H7 (cell line): ENCODE data around the gene MRGPRX2. TPM values are rescaled to one million over a fixed set of nuclear protein-coding genes. Genes with fewer than 3 reads are reported as not detected.

Experiments
- DNase-seq: peaks from one replicate; pipeline ENCODE4 v3.0.0; 2012
- H3K27me3 ChIP-seq: 2 replicates; pipeline ENCODE4 v1.6.0; 2011; ENCODE audit warnings: mild to moderate bottlenecking, low read length; ENCODE audit not compliant: control insufficient read depth, insufficient read depth
- H3K36me3 ChIP-seq: replicated peaks from 2 replicates; pipeline ENCODE4 v1.5.1; 2011; ENCODE audit warnings: low read length; ENCODE audit not compliant: control insufficient read depth, insufficient read depth
- H3K4me3 ChIP-seq: 2 replicates; pipeline ENCODE4 v1.5.1; 2011; ENCODE audit warnings: low read depth, mild to moderate bottlenecking, control low read depth, low read length, moderate library complexity; ENCODE audit not compliant: insufficient read depth
- total RNA-seq: library from RNA; depleted of rRNA; stranded (reverse); fragments of >200 nt; shearing (Covaris generic); gene quantifications from 2 replicates; pipeline ENCODE4 v1.2.3, GENCODE V29; 2014

MRGPRX2 gene
- total RNA-seq, 1 experiment from 2014 or later, result not detected

DNA sequence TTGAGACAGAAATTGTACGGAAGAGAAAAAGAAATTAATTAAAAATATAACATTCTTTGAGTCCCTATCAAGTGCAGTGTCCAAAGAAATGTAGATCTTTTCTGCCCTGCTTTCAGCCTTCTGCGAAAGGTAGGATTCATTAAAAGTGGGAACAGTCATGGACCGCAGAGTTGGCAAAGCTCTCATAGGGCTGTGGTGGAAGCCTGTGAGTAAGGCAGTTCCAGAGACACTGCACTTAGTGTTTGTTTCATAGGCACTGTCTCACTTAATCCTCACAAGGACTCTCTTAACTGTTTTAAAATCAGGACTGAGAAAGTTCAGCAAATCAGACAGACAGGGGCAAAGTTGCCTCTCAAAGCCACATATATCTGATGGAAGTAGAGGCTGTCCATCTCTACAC is 5.5 kb downstream of the MRGPRX2 start:
- H3K27me3 ChIP-seq, result no peaks in the 10 kb centered on the region
- H3K36me3 ChIP-seq, result no peaks in the 10 kb centered on the region
- H3K4me3 ChIP-seq, result no peak overlapping the region
- no peak for DNase-seq

- DNase-seq, result no peak
- H3K27me3 ChIP-seq, result no peaks in the 10 kb centered on the region
- H3K4me3 ChIP-seq, result no peak overlapping the region
- no peaks in the 10 kb centered on the region for H3K36me3 ChIP-seq
These were observed 6.6 kb downstream of the MRGPRX2 start for GRCh38 chr11:19053909-19054308.

GRCh38 chr11:19050281-19050680 is 10.2 kb downstream of the MRGPRX2 start:
- Histone ChIP-seq H3K27me3 (no peaks in the 10 kb centered on the region), H3K36me3 (no peaks in the 10 kb centered on the region), H3K4me3 (no peak overlapping the region)
- DNase-seq, result no peak

DNA sequence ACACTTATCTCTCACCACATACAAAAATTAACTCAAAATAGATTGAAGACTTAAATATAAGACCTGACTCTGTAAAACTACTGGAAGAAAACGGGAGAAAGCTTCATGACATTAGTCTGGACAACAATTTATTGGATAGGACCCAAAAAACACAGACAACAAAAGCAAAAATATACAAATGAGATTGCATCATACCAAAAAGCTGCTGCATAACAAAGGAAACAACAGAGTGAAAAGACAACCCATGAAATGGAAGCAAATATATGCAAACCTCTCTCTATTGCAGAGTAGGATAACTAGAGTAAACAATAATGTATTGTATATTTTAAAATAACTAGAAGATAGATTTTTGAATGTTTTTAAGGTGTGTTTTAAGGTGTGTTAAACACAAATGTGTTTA is 11.2 kb downstream of the MRGPRX2 start:
- no peaks in the 10 kb centered on the region for H3K36me3 ChIP-seq
- no peak for DNase-seq
- H3K27me3 ChIP-seq, result no peaks in the 10 kb centered on the region
- H3K4me3 ChIP-seq, result no peak overlapping the region

DNA sequence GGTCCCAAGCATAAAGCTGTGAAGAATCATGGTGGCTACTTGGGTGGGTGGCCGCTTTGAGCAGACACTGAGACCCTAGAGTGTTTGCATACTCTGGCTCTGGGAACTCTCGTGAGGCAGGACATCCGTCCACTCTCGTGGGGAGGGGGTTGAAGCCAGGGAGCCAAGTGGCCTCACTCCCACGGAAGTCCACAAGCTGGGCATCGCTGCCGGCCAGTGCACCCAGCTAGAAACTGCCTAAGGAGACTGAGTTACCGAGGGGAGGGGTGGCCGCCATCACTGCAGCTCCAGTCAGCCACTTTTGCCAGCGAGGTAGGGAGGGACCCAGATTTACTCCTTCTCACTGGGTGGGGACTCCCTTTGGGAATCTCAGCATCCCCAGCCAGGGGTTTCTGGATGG is 20.5 kb downstream of the MRGPRX2 start:
- DNase-seq, result no peak
- no peak overlapping the region for H3K4me3 ChIP-seq
- no peaks in the 10 kb centered on the region for H3K27me3 ChIP-seq
- no peaks in the 10 kb centered on the region for H3K36me3 ChIP-seq

DNA sequence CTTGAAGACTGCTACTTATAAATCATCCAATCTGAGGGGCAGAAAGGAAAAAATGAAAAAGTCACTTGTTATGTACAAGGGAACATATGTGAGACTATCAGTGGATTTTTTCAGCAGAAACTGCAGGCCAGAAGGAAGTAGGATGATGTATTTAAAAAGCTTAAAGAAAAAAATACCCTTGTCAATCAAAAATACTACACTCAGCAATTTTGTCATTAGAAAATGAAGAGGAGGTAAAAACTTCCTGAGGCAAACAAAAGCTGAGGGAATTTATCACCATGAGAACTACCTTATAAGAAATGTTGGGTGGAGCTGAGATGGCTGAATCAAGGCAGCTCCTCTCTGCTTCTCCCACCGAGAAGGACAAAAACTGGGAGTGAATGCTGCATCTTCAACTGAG is 21.1 kb downstream of the MRGPRX2 start:
- H3K36me3 ChIP-seq, result no peaks in the 10 kb centered on the region
- H3K27me3 ChIP-seq, result no peaks in the 10 kb centered on the region
- no peak for DNase-seq
- H3K4me3 ChIP-seq, result no peak overlapping the region

DNA sequence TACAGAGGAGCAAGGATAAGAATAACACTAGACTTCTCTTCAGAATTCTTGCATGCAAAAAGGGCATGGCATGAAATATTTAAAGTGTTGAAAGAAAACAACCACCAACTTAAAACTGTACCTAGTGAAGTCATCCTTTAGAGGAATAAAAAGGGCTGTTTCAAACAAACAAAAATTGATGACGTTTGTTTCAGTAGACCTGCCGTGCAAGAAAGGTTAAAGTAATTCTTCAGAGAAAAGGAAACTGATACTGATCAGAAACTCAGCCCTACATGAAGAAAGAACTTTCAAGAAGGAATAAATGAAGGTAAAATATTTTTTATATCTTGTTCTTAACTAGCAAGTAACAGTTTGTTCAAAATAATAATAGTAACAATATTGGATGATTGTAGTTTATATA is 27.5 kb downstream of the MRGPRX2 start:
- DNase-seq, result no peak
- Histone ChIP-seq H3K4me3 (no peak overlapping the region), H3K36me3 (no peaks in the 10 kb centered on the region), H3K27me3 (no peaks in the 10 kb centered on the region)

GRCh38 chr11:19027829-19028595 is 32.5 kb downstream of the MRGPRX2 start:
- no peaks in the 10 kb centered on the region; the same call in 1 of the 2 replicates for H3K27me3 ChIP-seq
- H3K36me3 ChIP-seq, result no peaks in the 10 kb centered on the region
- no peak for DNase-seq
- H3K4me3 ChIP-seq, result no peak overlapping the region

GRCh38 chr11:19026862-19027261 is 33.7 kb downstream of the MRGPRX2 start:
- no peak overlapping the region for H3K4me3 ChIP-seq
- no peak for DNase-seq
- H3K36me3 ChIP-seq, result no peaks in the 10 kb centered on the region
- no peaks in the 10 kb centered on the region; the same call in 1 of the 2 replicates for H3K27me3 ChIP-seq

DNA sequence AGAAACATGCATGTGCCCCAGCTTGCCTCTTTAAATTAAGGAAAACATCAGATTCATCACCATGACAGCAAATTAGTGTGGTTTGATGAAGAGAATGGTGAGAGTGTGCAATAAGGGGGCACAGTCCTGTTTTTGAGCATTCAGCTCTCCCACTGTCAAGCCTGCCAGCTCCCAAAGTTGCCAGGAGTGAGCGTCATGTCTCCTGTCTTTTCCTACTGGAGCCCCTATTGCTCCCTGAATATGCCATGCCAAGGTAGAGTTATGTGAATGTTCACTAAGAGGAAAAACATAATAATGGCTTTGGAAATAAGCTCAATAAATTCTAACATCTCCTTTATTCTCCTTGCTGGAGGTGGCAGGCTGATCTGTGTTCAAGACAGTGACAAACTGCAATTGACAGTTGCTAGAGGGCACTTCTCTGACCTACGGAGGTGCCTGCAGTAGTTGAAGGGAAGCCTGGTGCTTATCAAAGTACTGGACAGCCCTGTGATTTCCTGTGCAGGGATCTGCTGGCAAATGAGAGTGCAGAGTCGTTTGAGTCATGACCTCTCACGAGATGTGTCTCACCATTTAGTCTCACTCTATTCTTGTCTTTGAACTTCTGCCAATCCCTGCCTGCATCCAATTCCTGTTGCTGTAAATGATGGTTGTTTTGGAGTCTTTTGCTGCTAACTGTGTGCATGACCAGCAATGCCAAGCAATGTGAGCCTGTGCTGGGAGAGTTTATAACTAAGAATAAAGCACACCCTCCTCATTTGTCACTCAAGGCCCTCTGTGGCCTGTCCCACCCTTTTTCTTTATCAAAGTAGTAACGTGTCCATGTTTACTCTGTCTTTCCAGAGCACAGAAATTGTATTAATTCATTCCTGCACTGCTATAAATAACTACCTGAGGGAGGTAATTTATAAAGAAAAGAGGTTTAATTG is 34.8 kb downstream of the MRGPRX2 start:
- Histone ChIP-seq H3K4me3 (no peak overlapping the region), H3K36me3 (no peaks in the 10 kb centered on the region), H3K27me3 (peaks cover 2% of the 10 kb centered on the region; the same call in 1 of the 2 replicates)
- no peak for DNase-seq

DNA sequence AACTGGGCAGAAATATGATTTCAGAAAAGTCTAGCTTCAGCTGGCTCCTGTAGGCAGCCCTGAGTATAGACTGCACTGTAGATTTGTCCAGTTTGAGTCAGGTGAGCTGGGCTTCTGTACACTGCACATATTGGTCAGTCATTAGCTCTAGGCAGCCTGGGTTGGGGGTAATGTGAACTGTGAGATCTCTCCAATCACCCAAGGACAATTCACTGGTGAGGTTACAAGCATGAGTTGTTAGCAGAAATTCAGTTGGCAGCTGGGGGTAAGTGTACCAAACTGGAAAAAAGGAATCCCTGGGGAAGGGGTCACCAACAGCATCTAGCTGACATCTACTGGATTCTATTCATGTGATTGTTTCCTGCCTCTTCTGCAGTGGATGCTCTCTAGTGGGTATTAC is 39.7 kb downstream of the MRGPRX2 start:
- Histone ChIP-seq H3K36me3 (no peaks in the 10 kb centered on the region), H3K27me3 (peaks cover 3% of the 10 kb centered on the region; the same call in 1 of the 2 replicates), H3K4me3 (no peak overlapping the region)
- no peak for DNase-seq

DNA sequence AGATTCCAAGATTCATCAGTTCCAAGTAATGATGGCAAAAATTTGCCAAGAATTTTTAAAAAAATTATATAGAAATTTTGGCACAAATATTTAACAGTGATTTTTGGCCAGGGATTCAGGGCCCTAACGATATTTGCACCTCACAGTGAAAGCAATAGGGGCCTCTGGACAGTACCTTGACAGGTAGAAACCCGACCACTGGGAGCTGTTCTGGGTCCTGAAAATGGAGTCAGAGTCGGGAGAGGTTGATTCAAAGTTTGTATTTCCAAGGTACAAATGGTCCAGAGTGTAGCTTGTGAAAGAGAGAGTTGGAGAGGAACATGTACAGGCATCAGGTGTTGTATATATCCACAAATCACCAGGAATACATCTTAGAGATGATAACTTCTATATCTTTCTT is 41.6 kb downstream of the MRGPRX2 start:
- H3K27me3 ChIP-seq, result peaks cover 3% of the 10 kb centered on the region; the same call in 1 of the 2 replicates
- peak; percentile 19 for DNase-seq
- no peaks in the 10 kb centered on the region for H3K36me3 ChIP-seq
- H3K4me3 ChIP-seq, result no peak overlapping the region

DNA sequence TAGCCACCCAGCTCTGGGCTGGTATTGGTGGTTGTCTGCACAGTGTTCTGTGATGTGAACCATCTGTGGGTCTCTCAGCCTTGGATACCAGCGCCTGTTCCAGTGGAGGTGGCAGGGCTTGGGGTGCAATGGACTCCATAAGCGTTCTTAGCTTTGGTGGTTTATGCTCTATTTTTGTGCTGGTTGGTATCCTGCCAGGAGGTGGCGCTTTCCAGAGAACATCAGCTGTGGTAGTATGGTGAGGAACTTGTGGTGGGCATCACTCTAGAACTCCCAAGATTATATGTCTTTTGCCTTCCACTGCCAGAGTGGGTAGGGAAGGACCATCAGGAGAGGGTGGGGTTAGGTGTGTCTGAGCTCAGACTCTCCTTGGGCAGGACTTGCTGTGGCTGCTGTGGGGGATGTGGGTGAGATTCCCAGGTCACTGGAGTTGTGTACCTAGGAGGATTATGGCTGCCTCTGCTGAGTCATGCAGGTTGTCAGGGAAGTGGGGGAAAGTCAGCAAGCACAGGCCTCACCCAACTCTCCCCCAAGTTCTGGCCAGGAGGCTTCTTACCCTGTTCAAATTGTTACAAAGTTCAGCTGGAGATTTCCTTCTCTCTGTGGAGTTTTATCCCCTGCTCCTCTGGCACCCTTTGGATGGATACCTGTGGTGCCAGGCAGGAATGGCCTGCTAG is 47.2 kb downstream of the MRGPRX2 start:
- no peak overlapping the region for H3K4me3 ChIP-seq
- DNase-seq, result no peak
- H3K36me3 ChIP-seq, result no peaks in the 10 kb centered on the region
- no peaks in the 10 kb centered on the region for H3K27me3 ChIP-seq

DNA sequence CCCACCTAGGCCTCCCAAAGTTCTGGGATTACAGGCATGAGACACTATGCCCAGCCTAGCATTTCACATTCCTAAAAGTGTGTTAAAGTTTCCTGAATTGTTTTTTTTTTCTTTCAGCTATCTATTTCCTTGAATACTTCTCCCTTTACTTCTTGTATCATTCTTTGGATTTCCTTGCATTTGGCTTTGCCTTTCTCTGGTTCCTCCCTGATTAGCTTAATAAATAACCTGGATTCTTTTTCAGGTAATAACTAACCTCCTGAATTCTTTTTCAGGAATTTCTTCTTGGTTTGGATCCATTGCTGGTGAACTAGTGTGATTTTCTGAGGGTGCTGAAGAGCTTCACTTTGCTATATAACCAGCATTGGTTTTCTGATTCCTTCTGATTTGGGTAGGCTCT is 47.9 kb downstream of the MRGPRX2 start:
- H3K4me3 ChIP-seq, result no peak overlapping the region
- DNase-seq, result no peak
- no peaks in the 10 kb centered on the region for H3K36me3 ChIP-seq
- H3K27me3 ChIP-seq, result no peaks in the 10 kb centered on the region
